Endothelial cell (in vitro differentiated cells): ENCODE data around the gene PCDH12. TPM values are rescaled to one million over a fixed set of nuclear protein-coding genes. Genes with fewer than 3 reads are reported as not detected.

Experiments
- DNase-seq: peaks from one replicate; pipeline ENCODE4 v3.0.0; 2021; ENCODE audit warnings: low spot score
- H3K27ac Mint-ChIP-seq: one replicate; pipeline ENCODE4 v1.8.0; 2021; ENCODE audit warnings: mixed read lengths, inconsistent platforms; ENCODE audit not compliant: unreplicated experiment
- H3K27me3 Mint-ChIP-seq: one replicate; pipeline ENCODE4 v1.8.0; 2021; ENCODE audit warnings: mild to moderate bottlenecking, moderate library complexity, mixed read lengths, inconsistent platforms; ENCODE audit not compliant: unreplicated experiment
- H3K36me3 Mint-ChIP-seq: one replicate; pipeline ENCODE4 v1.8.0; 2021; ENCODE audit warnings: mild to moderate bottlenecking, low read depth, mixed read lengths, inconsistent platforms; ENCODE audit not compliant: unreplicated experiment
- H3K4me1 Mint-ChIP-seq: one replicate; pipeline ENCODE4 v1.8.0; 2021; ENCODE audit warnings: mild to moderate bottlenecking, mixed read lengths, inconsistent platforms; ENCODE audit not compliant: unreplicated experiment
- H3K4me3 Mint-ChIP-seq: one replicate; pipeline ENCODE4 v1.8.0; 2021; ENCODE audit warnings: mild to moderate bottlenecking, mixed read lengths, inconsistent platforms; ENCODE audit not compliant: unreplicated experiment
- H3K9me3 Mint-ChIP-seq: one replicate; pipeline ENCODE4 v1.8.0; 2021; ENCODE audit warnings: mixed read lengths, inconsistent platforms; ENCODE audit not compliant: unreplicated experiment
- CTCF ChIP-seq: fragments of 200-600 bp; sonication (generic); IDR thresholded peaks from one replicate; pipeline ENCODE4 v1.5.0; 2021; ENCODE audit warnings: antibody characterized with exemption; ENCODE audit not compliant: unreplicated experiment
- total RNA-seq: library from RNA; stranded (reverse); fragmentation: NEBNext Ultra II Directional; extraction: Animal tissue kit (Norgen Biotek cat#: 25700); gene quantifications from one replicate; pipeline ENCODE4 v1.2.1, GENCODE V29; 2021; ENCODE audit not compliant: unreplicated experiment

The PCDH12 gene
- total RNA-seq, 1 donor from 2014 or later, result 64.0 TPM

GRCh38 chr5:141992349-141992963, 34.5 kb upstream of the PCDH12 start:
- Mint-ChIP-seq H3K4me1 (no peaks in the 10 kb centered on the region), H3K36me3 (peaks cover 20% of the 10 kb centered on the region), H3K4me3 (no peak overlapping the region), H3K27ac (no peak overlapping the region), H3K27me3 (peaks cover 4% of the 10 kb centered on the region), H3K9me3 (no peaks in the 10 kb centered on the region)
- peak; percentile 70 for DNase-seq
- peak; percentile 85 for TF ChIP-seq CTCF

- H3K27me3 Mint-ChIP-seq, result peaks cover 2% of the 10 kb centered on the region
- no peak for DNase-seq
- no peak overlapping the region for H3K27ac Mint-ChIP-seq
- H3K36me3 Mint-ChIP-seq, result peaks cover 23% of the 10 kb centered on the region
- H3K4me1 Mint-ChIP-seq, result no peaks in the 10 kb centered on the region
- no peaks in the 10 kb centered on the region for H3K9me3 Mint-ChIP-seq
- H3K4me3 Mint-ChIP-seq, result no peak overlapping the region
- TF ChIP-seq CTCF, result no peak
Measured at GRCh38 chr5:141989720-141990119, 31.7 kb upstream of the PCDH12 start.

GRCh38 chr5:141986072-141986471, 28.1 kb upstream of the PCDH12 start:
- Mint-ChIP-seq H3K36me3 (peaks cover 19% of the 10 kb centered on the region), H3K27me3 (peaks cover 2% of the 10 kb centered on the region), H3K4me1 (no peaks in the 10 kb centered on the region), H3K9me3 (no peaks in the 10 kb centered on the region), H3K27ac (no peak overlapping the region), H3K4me3 (no peak overlapping the region)
- no peak for TF ChIP-seq CTCF
- DNase-seq, result no peak

- H3K9me3 Mint-ChIP-seq, result no peaks in the 10 kb centered on the region
- no peak overlapping the region for H3K27ac Mint-ChIP-seq
- no peaks in the 10 kb centered on the region for H3K4me1 Mint-ChIP-seq
- TF ChIP-seq CTCF, result no peak
- peaks cover 36% of the 10 kb centered on the region for H3K36me3 Mint-ChIP-seq
- no peak overlapping the region for H3K4me3 Mint-ChIP-seq
- peaks cover 3% of the 10 kb centered on the region for H3K27me3 Mint-ChIP-seq
- no peak for DNase-seq
Measured at GRCh38 chr5:141982626-141983025, 24.6 kb upstream of the PCDH12 start.

- TF ChIP-seq CTCF, result no peak
- DNase-seq, result no peak
Measured at GRCh38 chr5:141978389-141978788, 20.4 kb upstream of the PCDH12 start.

More at GRCh38 chr5:141978389-141978788, 20.4 kb upstream of the PCDH12 start:
- H3K27me3 Mint-ChIP-seq, result peaks cover 1% of the 10 kb centered on the region
- no peak overlapping the region for H3K4me3 Mint-ChIP-seq
- no peaks in the 10 kb centered on the region for H3K9me3 Mint-ChIP-seq
- H3K36me3 Mint-ChIP-seq, result peaks cover 43% of the 10 kb centered on the region
- H3K27ac Mint-ChIP-seq, result no peak overlapping the region
- no peaks in the 10 kb centered on the region for H3K4me1 Mint-ChIP-seq
